B cell (primary cell): ENCODE measurements around the gene TMEM119. TPM values are rescaled to one million over a fixed set of nuclear protein-coding genes. Genes with fewer than 3 reads are reported as not detected.
A peak's percentile ranks its signal among the peaks of the same experiment; 100 is the strongest.

Experiments used
- ATAC-seq: fragments of 200-7000 bp; cut with Tn5 transposase; one replicate; pipeline ENCODE4 v1.10.0; 2021; ENCODE audit warnings: low read depth, mild to moderate bottlenecking, moderate number of reproducible peaks, moderate library complexity
- CTCF ChIA-PET: fragments of 350-600 bp; sonication (Branson Sonifier 250); formaldehyde crosslinking; loops from one replicate; lab custom pipeline; 2021; ENCODE audit warnings: antibody characterized with exemption, inconsistent platforms; lab: Charles Lee
- POLR2A ChIA-PET: fragments of 350-600 bp; sonication (Branson Sonifier 250); formaldehyde crosslinking; loops from one replicate; lab custom pipeline; 2021; ENCODE audit warnings: antibody characterized with exemption; lab: Charles Lee
- DNase-seq: peaks from one replicate; pipeline ENCODE4 v3.0.0; 2013
- H2AFZ ChIP-seq: 2 replicates; pipeline ENCODE4 v1.6.1; 2012; ENCODE audit warnings: mild to moderate bottlenecking, low read depth, low read length; ENCODE audit not compliant: insufficient read depth, poor library complexity, severe bottlenecking
- H3K27ac ChIP-seq, 2 donors: 1 replicate in 1 of 2; 2 replicates in 1 of 2; pipeline ENCODE4 v1.5.1; 2012 to 2013; ENCODE audit warnings: low read length in 2 of 2, mild to moderate bottlenecking in 2 of 2, moderate library complexity in 1 of 2
- H3K27me3 ChIP-seq, 4 experiments: fragments of 200-600 bp in 1 of 4; sonication (generic) in 1 of 4; replicated peaks in 1 of 4; 1 replicate in 2 of 4; 2 replicates in 2 of 4; pipeline versions ENCODE4 v1.6.1 to v1.7.0; 2013 to 2016; ENCODE audit warnings: low read length in 3 of 4, mild to moderate bottlenecking in 2 of 4, mixed read lengths in 1 of 4, moderate library complexity in 1 of 4; ENCODE audit not compliant: insufficient read depth in 4 of 4, control insufficient read depth in 3 of 4; ENCODE audit errors: control extremely low read depth in 1 of 4
- H3K36me3 ChIP-seq, 2 experiments: replicated peaks in 1 of 2; 1 replicate in 1 of 2; 2 replicates in 1 of 2; pipeline versions ENCODE4 v1.6.1 to v1.7.1; 2013; ENCODE audit warnings: low read length in 1 of 2; ENCODE audit not compliant: insufficient read depth in 2 of 2, control insufficient read depth in 1 of 2; ENCODE audit errors: control extremely low read depth in 1 of 2, extremely low read depth in 1 of 2
- H3K4me1 ChIP-seq, 2 donors: fragments of 200-600 bp in 1 of 2; sonication (generic) in 1 of 2; 1 replicate in 1 of 2; 2 replicates in 1 of 2; pipeline versions ENCODE4 v1.5.1 to v1.6.1; 2013 to 2017; ENCODE audit warnings: low read length in 2 of 2; ENCODE audit not compliant: control insufficient read depth in 2 of 2, insufficient read depth in 2 of 2
- H3K4me2 ChIP-seq: replicated peaks from 2 replicates; pipeline ENCODE3; 2012; ENCODE audit warnings: mild to moderate bottlenecking, low read depth, low read length; ENCODE audit not compliant: poor library complexity, severe bottlenecking
- H3K4me3 ChIP-seq, 5 experiments: fragments of 200-600 bp in 1 of 5; sonication (generic) in 1 of 5; 1 replicate in 3 of 5; 2 replicates in 2 of 5; pipeline versions ENCODE4 v1.5.1 to v1.7.0; 2011 to 2016; ENCODE audit warnings: low read length in 4 of 5, mild to moderate bottlenecking in 4 of 5, low read depth in 2 of 5, control low read depth in 1 of 5, moderate library complexity in 1 of 5; ENCODE audit not compliant: insufficient read depth in 1 of 5; ENCODE audit errors: control extremely low read depth in 1 of 5, extremely low read depth in 1 of 5
- H3K79me2 ChIP-seq: fragments of 200-600 bp; sonication (generic); one replicate; pipeline ENCODE4 v1.6.0; 2016; ENCODE audit warnings: low read length; ENCODE audit not compliant: control insufficient read depth, insufficient read depth
- H3K9ac ChIP-seq: fragments of 200-600 bp; sonication (generic); 2 replicates; pipeline ENCODE4 v1.6.1; 2017; ENCODE audit warnings: mild to moderate bottlenecking, low read length, moderate library complexity
- H3K9me3 ChIP-seq, 3 donors: one replicate each; pipeline versions ENCODE4 v1.6.1 to v1.7.1; 2013; ENCODE audit warnings: low read length in 2 of 3; ENCODE audit not compliant: control insufficient read depth in 2 of 3, insufficient read depth in 1 of 3; ENCODE audit errors: control extremely low read depth in 1 of 3
- H4K20me1 ChIP-seq: 2 replicates; pipeline ENCODE4 v1.6.0; 2012; ENCODE audit warnings: mild to moderate bottlenecking, low read length; ENCODE audit not compliant: insufficient read depth, control insufficient read depth, poor library complexity, severe bottlenecking
- H3K27ac Mint-ChIP-seq: one replicate; pipeline ENCODE4 v1.8.0; 2021; ENCODE audit warnings: mixed read lengths
- H3K27me3 Mint-ChIP-seq: one replicate; pipeline ENCODE4 v1.8.0; 2021; ENCODE audit warnings: mixed read lengths
- H3K4me1 Mint-ChIP-seq: one replicate; pipeline ENCODE4 v1.8.0; 2021; ENCODE audit warnings: mixed read lengths
- H3K4me3 Mint-ChIP-seq: one replicate; pipeline ENCODE4 v1.8.0; 2021; ENCODE audit warnings: mixed read lengths
- H3K9me3 Mint-ChIP-seq: one replicate; pipeline ENCODE4 v1.8.0; 2022; ENCODE audit warnings: mixed read lengths; ENCODE audit not compliant: insufficient read depth
- CTCF ChIP-seq: fragments of 200-600 bp; IDR thresholded peaks from one replicate; pipeline ENCODE4 v1.8.0; 2022; ENCODE audit warnings: antibody characterized with exemption, mild to moderate bottlenecking
- EZH2 ChIP-seq: IDR thresholded peaks from 2 replicates; pipeline ENCODE4 v1.6.1; 2012; ENCODE audit warnings: borderline replicate concordance, low read depth, mild to moderate bottlenecking, moderate library complexity, low read length; ENCODE audit not compliant: insufficient read depth, poor library complexity, severe bottlenecking
- WGBS: methylation state at CpG from one replicate; pipeline ENCODE4 v1.1.5; 2013; ENCODE audit warnings: missing lambda C conversion rate; ENCODE audit not compliant: insufficient coverage; 5-methylcytosine and 5-hydroxymethylcytosine counted together
- intact Hi-C: fragments of 100-400 bp; cut with micrococcal nuclease; formaldehyde crosslinking; loops from one replicate; pipeline ENCODE4 v1.10.0; 2022
- polyA plus RNA-seq: library from polyadenylated mRNA; depleted of rRNA; stranded (reverse); fragments of >200 nt; gene quantifications from 2 replicates; pipeline ENCODE4 v1.2.3, GENCODE V29; 2012
- total RNA-seq, 2 donors: library from RNA; stranded (reverse); fragments of 120-200 nt in 1 of 2; gene quantifications; 1 replicate in 1 of 2; 2 replicates in 1 of 2; pipeline versions ENCODE4 v1.2.3 to v1.2.4, GENCODE V29; 2013 to 2022

The TMEM119 gene
- total and polyA plus RNA-seq, 2 donors (not counting 1 experiment from before 2014, with no cell fraction given): 0.25 TPM; not detected in 1

- intact Hi-C loops: loop anchor here (1.0 to 2.0 kb wide), 2 partner anchors 28 to 35 kb away; no protein-coding TSS in a partner anchor
- H3K4me3 ChIP-seq: no peak overlapping the region
- CTCF ChIA-PET: interaction anchor here (0.7 to 10.3 kb wide), 11 partner anchors 11 to 156 kb away, joined by 3 to 133 read pairs (median 8); partner anchors contain the start of genes ISCU and SELPLG
- no peaks in the 10 kb centered on the region for H3K9me3 ChIP-seq
- H3K27me3 ChIP-seq: no peaks in the 10 kb centered on the region
- H4K20me1 ChIP-seq: no peaks in the 10 kb centered on the region
- ATAC-seq: no peak
- peak overlapping the region in 1 of 2 donors; percentile 44 for H3K27ac ChIP-seq
- Mint-ChIP-seq H3K4me3 (peak overlapping the region; percentile 27), H3K27ac (peak overlapping the region; percentile 80), H3K9me3 (no peaks in the 10 kb centered on the region), H3K27me3 (no peaks in the 10 kb centered on the region), H3K4me1 (peaks cover 60% of the 10 kb centered on the region)
- TF ChIP-seq CTCF: no peak
- no peak for TF ChIP-seq EZH2
- H2AFZ ChIP-seq: no peak overlapping the region
- H3K36me3 ChIP-seq: peaks cover 14 to 61% of the 10 kb centered on the region in 2 experiments
- peaks cover 22 to 25% of the 10 kb centered on the region in 2 donors for H3K4me1 ChIP-seq
- no peaks in the 10 kb centered on the region for H3K79me2 ChIP-seq
- peak overlapping the region; percentile 26 for H3K4me2 ChIP-seq
- no peak for DNase-seq
- POLR2A ChIA-PET: interaction anchor here (0.5 to 1.9 kb wide), 7 partner anchors 9 to 76 kb away, joined by 4 to 11 read pairs (median 6); no protein-coding TSS in a partner anchor
- 47% methylated on average over 3 of the region's 10 CpGs for WGBS
- no peak overlapping the region for H3K9ac ChIP-seq
Measured at GRCh38 chr12:108646600-108647579, 49.0 kb upstream of the TMEM119 start.
